ENCODE data around the gene SCN1B.
"Not testable (repeated sequence)": the region's sequence is repeated elsewhere in the genome, so short reads cannot be mapped to it uniquely, and the experiment has no call there.

DNA sequence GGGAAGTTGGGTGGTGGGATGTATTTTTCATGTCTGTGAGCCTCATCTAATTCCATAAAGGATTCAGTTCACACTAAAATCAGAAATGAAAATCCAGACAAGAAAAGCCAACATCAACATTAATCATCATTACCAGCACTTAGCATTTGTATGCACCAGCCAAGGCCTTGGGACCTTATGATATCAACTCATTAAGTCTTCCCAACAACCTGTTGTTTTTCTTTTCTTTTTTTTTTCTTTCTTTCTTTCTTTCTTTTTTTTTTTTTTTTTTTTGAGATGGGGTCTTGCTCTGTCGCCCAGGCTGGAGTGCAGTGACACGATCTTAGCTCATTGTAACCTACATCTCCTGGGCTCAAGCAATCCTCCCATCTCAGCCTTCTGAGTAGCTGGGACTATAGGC is 20.4 kb downstream of the SCN1B start:
- TF ChIP-seq CTCF (IDR thresholded peaks at IDR 0.05; ENCODE audit: borderline replicate concordance, extremely low read depth, low read length, poor library complexity, severe bottlenecking); EZH2 (IDR thresholded peaks at IDR 0.05; ENCODE audit: borderline replicate concordance, low read depth, low read length, severe bottlenecking): not testable (repeated sequence)

Data from DND-41 (cell line).